GM12874 (cell line): ENCODE results near the gene MRPS6.

Source experiments
- CTCF ChIP-seq: IDR thresholded peaks from 2 replicates; pipeline ENCODE4 v1.5.1; 2011; ENCODE audit warnings: low read depth, mild to moderate bottlenecking, control low read depth, low read length, moderate library complexity; ENCODE audit not compliant: insufficient read depth

MRPS6 gene

GRCh38 chr21:34077888-34078287, 4.5 kb downstream of the MRPS6 start:
- TF ChIP-seq CTCF: no peak

- TF ChIP-seq CTCF: no peak
These were observed 5.5 kb downstream of the MRPS6 start for GRCh38 chr21:34078915-34079314.

GRCh38 chr21:34080710-34081109, 7.3 kb downstream of the MRPS6 start:
- TF ChIP-seq CTCF: no peak

- TF ChIP-seq CTCF: no peak
These were observed 9.4 kb downstream of the MRPS6 start for GRCh38 chr21:34082769-34083168.

GRCh38 chr21:34083357-34083756, 10.0 kb downstream of the MRPS6 start:
- no peak for TF ChIP-seq CTCF

GRCh38 chr21:34085129-34085528, 11.8 kb downstream of the MRPS6 start:
- no peak for TF ChIP-seq CTCF

GRCh38 chr21:34086887-34087306, 13.5 kb downstream of the MRPS6 start:
- no peak for TF ChIP-seq CTCF

- no peak for TF ChIP-seq CTCF
These were observed 15.4 kb downstream of the MRPS6 start for GRCh38 chr21:34088752-34089151.
